ENCODE data around the gene OR10G3.
A peak's percentile ranks its signal among the peaks of the same experiment; 100 is the strongest.

The OR10G3 gene

GRCh38 chr14:21526672-21527317, 53.1 kb downstream of the OR10G3 start:
- peak overlapping the region; percentile 98 for H3K4me3 ChIP-seq
- H3K27ac ChIP-seq, result peak overlapping the region; percentile 68 to 87
- TF ChIP-seq CTCF (IDR thresholded peaks at IDR 0.05), result no peak
- DNase-seq (ENCODE audit: low spot score), result no peak

- TF ChIP-seq CTCF (IDR thresholded peaks at IDR 0.05), result no peak
- no peak for DNase-seq (ENCODE audit: low spot score)
- Histone ChIP-seq H3K27ac (peak within 1 kb of the TSS; percentile 68 to 87), H3K4me3 (peak within 1 kb of the TSS; percentile 98)
Measured at GRCh38 chr14:21525962-21526671, 53.8 kb downstream of the OR10G3 start, which contains the start of gene SALL2. SALL2 (minus strand) TSS chr14:21526346; CDS start chr14:21526127, 219 bp downstream.

- Histone ChIP-seq H3K4me3 (peak overlapping the region; percentile 98), H3K27ac (peak overlapping the region; percentile 68 to 87)
- no peak for DNase-seq (ENCODE audit: low spot score)
- no peak for TF ChIP-seq CTCF (IDR thresholded peaks at IDR 0.05)
Measured at GRCh38 chr14:21525571-21525961, 54.3 kb downstream of the OR10G3 start.

GRCh38 chr14:21524575-21525490, 55.0 kb downstream of the OR10G3 start:
- TF ChIP-seq CTCF (IDR thresholded peaks at IDR 0.05), result no peak
- no peak for DNase-seq (ENCODE audit: low spot score)
- Histone ChIP-seq H3K27ac (peak overlapping the region; percentile 68 to 87), H3K4me3 (peak overlapping the region; percentile 98)

- no peak overlapping the region for H3K27ac ChIP-seq
Measured at GRCh38 chr14:21523203-21523602, 56.7 kb downstream of the OR10G3 start.

GRCh38 chr14:21521501-21521900, 58.4 kb downstream of the OR10G3 start:
- H3K27ac ChIP-seq, result no peak overlapping the region
- no peak for TF ChIP-seq CTCF (IDR thresholded peaks at IDR 0.05)
- no peak overlapping the region for H3K4me3 ChIP-seq
- DNase-seq (ENCODE audit: low spot score), result no peak

More at GRCh38 chr14:21523203-21523602, 56.7 kb downstream of the OR10G3 start:
- TF ChIP-seq CTCF (IDR thresholded peaks at IDR 0.05), result no peak
- no peak for DNase-seq (ENCODE audit: low spot score)
- no peak overlapping the region for H3K4me3 ChIP-seq
